AML-193 (cell line): ENCODE results near the gene SLC19A1.

Experiments
- DNase-seq, 2 experiments: peaks; one replicate each; lab custom pipeline; 2025; lab: John Stamatoyannopoulos, UW

SLC19A1 gene

GRCh38 chr21:45517249-45518065 lies 24.8 kb downstream of the SLC19A1 start:
- DNase-seq, result peak; percentile 10 to 52

- DNase-seq, result no peak
Observed at GRCh38 chr21:45516671-45517151, 25.5 kb downstream of the SLC19A1 start.

DNA sequence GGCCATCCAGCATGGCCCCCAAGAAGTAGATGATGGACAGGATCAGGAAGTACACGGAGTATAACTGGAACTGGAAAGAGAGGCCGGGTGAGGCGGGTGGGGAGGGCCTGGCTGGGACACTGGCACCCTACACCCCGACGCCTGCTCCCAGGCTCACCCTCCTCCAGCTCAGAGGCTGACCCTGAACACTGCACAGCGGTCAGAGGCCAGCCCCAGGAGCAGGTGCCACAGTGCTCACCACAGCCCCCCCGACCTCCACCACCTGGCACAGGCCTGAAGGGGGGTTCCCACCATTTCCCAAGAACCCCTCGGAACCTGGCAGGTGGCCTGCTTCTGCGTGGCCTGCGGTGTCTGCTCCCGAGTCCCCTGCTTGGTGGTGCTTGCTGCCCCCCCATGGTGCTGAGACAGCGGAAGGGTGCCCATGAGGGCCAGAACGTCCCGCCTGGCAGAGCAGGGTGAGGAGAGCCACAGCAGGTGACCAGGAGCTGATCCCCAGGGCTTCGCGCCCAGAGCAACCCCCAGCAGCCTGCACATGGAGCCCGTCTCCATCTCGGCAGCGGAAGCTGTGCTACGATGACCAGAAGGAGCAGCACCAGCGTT lies 26.1 kb downstream of the SLC19A1 start:
- DNase-seq, result no peak

- DNase-seq, result no peak
Observed at GRCh38 chr21:45515241-45516061, 26.8 kb downstream of the SLC19A1 start.

DNA sequence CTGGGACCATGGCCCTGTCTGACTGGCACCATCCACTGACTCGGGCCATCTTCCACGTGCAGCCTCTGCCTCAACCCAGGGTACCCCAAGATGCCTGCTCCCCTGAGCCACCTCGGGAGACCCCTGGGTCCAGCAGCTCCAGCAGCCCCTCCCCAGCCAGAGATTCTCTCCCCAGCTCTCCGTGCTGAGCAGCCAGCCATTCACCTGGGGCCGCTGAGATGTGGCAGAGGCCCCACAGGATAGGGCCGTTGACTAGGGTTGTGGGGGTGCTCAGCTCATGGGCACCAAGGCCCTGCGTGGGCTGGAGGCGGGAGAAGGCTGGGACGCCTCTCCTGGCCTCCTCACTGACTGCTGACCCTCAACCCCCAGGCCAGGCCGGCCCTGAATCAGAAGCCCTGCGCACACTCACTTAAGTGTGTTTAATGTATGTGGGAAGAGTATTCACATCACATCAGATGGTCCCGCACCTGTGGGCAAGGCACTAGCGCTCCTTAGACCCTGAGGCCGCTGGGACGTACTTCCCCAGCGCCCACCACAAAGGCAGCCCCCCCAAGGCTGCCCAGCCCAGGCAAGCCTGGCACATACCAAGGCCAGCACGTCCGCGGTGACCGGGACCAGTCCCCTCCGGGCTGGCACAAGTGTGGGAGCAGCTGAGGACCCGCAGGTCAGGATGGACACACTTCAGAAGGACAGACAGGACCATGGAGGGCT lies 27.8 kb downstream of the SLC19A1 start:
- no peak for DNase-seq

DNA sequence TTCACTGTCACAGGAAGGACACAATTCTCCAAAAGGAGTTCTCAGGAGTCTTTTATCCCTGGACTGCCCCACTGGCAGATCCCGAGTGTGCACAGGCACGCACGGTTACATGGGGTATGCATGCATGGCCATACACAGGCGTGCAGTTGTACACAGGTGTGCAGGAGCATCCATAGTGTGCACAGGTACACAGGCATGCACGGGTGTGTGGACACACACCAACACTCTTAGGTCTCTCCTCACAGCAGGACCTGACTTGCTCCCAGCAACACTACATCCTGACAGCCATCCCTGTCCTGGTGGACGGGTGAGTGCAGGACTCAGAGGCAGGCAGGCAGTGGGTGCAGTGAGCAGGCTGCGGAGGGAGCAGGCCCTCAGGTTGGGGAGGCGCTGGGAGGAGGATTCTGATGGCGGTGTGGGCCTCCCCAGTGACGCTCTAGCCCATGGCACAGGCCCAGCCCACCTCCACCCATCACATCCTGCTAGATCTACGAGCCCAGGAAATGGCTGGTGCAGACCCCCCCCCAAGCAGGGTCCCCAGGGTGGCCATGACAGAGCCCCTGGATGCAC lies 28.4 kb downstream of the SLC19A1 start:
- no peak for DNase-seq

DNA sequence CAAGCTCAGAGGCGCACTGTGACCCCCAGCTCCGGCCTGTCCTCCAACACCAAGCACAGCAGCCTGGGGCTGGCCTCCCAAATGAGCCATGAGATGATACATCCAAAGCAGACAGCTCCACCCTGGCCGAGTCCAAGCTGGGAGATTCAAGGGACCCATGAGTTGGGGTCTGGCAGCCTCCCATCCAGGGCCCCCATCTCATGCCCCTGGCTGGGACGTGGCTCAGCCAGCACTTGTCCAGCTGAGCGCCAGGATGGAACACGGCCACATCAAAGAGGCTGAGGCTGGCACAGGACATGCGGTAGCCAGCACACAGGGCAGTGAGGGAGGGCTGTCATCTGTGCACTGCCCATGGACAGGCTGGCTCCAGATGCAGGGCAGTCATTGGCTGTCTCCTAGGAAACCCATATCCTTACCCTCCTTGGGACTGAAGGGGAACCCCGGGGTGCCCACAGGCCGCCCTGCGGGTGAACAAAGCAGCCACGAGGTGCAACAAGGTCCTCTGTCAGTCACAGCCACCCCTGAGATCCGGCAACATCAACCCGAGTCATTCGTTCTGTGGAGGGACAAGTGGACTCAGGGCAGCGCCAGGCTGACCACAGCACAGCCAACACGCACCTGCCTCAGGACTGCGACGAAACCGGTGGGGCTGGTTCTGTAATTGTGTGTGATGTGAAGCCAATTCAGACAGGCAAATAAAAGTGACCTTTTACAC lies 29.1 kb downstream of the SLC19A1 start:
- DNase-seq, result no peak

- DNase-seq, result no peak
Observed at GRCh38 chr21:45512626-45513002, 29.6 kb downstream of the SLC19A1 start.

- DNase-seq, result no peak
Observed at GRCh38 chr21:45511661-45512431, 30.4 kb downstream of the SLC19A1 start.

- DNase-seq, result no peak
Observed at GRCh38 chr21:45511007-45511406, 31.2 kb downstream of the SLC19A1 start.

- DNase-seq, result no peak
Observed at GRCh38 chr21:45510466-45510955, 31.7 kb downstream of the SLC19A1 start.

GRCh38 chr21:45509566-45510465 lies 32.4 kb downstream of the SLC19A1 start:
- DNase-seq, result no peak

GRCh38 chr21:45508607-45509565 lies 33.4 kb downstream of the SLC19A1 start:
- DNase-seq, result no peak

GRCh38 chr21:45507888-45508508 lies 34.2 kb downstream of the SLC19A1 start:
- DNase-seq, result no peak

DNA sequence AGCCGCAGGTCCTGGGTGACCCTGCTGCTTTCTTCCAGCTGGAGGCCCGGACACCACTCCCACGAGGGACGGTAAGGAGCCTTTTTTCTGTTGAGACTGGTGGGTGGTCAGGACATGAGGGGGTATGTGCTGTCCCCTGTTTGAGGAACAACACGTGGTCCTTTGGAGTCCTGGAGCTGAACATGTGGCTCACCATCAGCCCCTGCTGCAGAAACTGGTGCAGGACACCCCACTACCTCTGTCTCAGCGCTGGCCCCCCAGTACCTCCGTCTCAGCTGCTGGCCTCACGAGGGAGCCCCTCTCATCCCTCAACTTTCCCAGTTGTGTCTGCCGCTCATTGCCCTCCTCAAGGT lies 34.7 kb downstream of the SLC19A1 start:
- no peak for DNase-seq

DNA sequence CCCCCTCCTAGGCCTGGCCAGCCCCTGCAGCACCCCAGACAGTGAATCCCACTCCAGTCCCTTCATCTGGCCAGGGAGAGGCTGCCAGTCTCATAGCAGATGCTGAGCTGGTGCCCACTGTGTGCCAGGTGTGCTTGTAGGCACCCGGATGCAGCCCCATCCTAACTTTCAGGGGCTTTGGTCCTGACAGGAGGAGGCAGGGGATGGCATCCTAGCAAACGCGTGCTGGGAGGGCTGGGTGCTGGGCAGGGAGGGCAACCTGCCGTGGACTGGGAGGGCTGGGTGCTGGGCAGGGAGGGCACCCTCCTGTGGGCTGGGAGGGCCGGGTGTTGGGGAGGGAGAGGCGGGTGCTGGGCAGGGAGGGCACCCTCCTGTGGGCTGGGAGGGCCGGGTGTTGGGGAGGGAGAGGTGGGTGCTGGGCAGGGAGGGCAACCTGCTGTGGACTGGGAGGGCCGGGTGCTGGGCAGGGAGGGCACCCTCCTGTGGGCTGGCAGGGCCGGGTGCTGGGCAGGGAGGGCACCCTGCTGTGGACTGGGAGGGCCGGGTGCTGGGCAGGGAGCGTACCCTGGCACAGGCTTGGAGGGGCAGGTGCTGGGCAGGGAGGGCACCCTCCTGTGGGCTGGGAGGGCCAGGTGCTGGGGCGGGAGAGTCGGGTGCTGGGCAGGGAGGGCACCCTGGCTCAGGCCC lies 35.3 kb downstream of the SLC19A1 start:
- no peak for DNase-seq
